Ovary (tissue), 3 donors: ENCODE results near the gene DNMT1.

Experiments used
- CTCF ChIP-seq, 3 donors: fragments of 450-650 bp in 2 of 3; fragments of 200-600 bp in 1 of 3; IDR thresholded peaks; one replicate each; pipeline versions ENCODE4 v1.5.1 to v1.8.0; 2016 to 2022; ENCODE audit warnings: antibody characterized with exemption in 3 of 3, mild to moderate bottlenecking in 1 of 3
- EP300 ChIP-seq: sonication (generic); formaldehyde crosslinking; IDR thresholded peaks from one replicate; pipeline ENCODE4 v1.6.1; 2017; ENCODE audit warnings: antibody characterized with exemption
- POLR2A ChIP-seq: fragments of 450-650 bp; IDR thresholded peaks from one replicate; pipeline ENCODE4 v1.6.1; 2017; ENCODE audit warnings: antibody characterized with exemption, mild to moderate bottlenecking, moderate library complexity
- donor health status: DM: no; HTN: no; CAD: no.

DNA sequence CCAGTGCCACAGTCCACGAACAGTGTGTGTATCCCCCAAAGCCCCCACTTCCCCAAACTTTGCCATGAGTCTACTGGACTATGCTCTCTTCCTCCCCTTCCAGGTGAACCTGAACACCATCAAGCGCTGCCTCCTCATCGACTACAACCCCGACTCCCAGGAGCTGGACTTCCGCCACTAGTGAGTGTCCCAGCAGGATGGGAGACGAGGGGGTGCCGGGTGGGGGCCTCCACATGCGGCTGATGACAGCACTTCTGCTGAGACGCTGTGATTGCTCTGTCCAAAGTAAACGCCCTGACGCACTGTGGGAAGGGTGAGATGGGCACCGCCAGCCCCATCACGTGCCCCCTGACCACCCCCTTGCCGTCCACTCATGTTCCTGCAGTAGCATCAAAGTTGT is 85.2 kb downstream of the DNMT1 start:
- TF ChIP-seq POLR2A (no peak), EP300 (no peak), CTCF (IDR thresholded peaks at IDR 0.05) (no peak)
